Trophoblast cell (in vitro differentiated cells and primary cell): ENCODE measurements around the gene KRTAP3-2.

Experiments used
- DNase-seq, 2 donors: peaks; one replicate each; pipeline ENCODE4 v3.0.0-alpha.2; 2016
- H2AFZ ChIP-seq: 2 replicates; pipeline ENCODE4 v1.6.1; 2013; ENCODE audit warnings: low read length, moderate library complexity, mild to moderate bottlenecking; ENCODE audit not compliant: insufficient read depth, poor library complexity
- H2AK5ac ChIP-seq: 2 replicates; pipeline ENCODE4 v1.6.1; 2013; ENCODE audit warnings: mild to moderate bottlenecking, low read length
- H2BK120ac ChIP-seq: 2 replicates; pipeline ENCODE4 v1.6.1; 2013; ENCODE audit warnings: low read length, mild to moderate bottlenecking, moderate library complexity; ENCODE audit not compliant: insufficient read depth, poor library complexity
- H2BK12ac ChIP-seq: 2 replicates; pipeline ENCODE4 v1.6.1; 2013; ENCODE audit warnings: mild to moderate bottlenecking, low read length, moderate library complexity
- H2BK5ac ChIP-seq: 2 replicates; pipeline ENCODE4 v1.6.1; 2013; ENCODE audit warnings: low read length, low read depth, moderate library complexity, mild to moderate bottlenecking; ENCODE audit not compliant: poor library complexity
- H3K14ac ChIP-seq: 2 replicates; pipeline ENCODE4 v1.6.1; 2013; ENCODE audit warnings: mild to moderate bottlenecking, low read length
- H3K18ac ChIP-seq: 2 replicates; pipeline ENCODE4 v1.6.1; 2013; ENCODE audit warnings: mild to moderate bottlenecking, low read length
- H3K23ac ChIP-seq: 2 replicates; pipeline ENCODE4 v1.6.1; 2013; ENCODE audit warnings: low read length
- H3K27ac ChIP-seq: 2 replicates; pipeline ENCODE4 v1.5.1; 2013; ENCODE audit warnings: low read depth, mild to moderate bottlenecking, inconsistent platforms, low read length, moderate library complexity
- H3K27me3 ChIP-seq: 2 replicates; pipeline ENCODE4 v1.6.1; 2013; ENCODE audit warnings: inconsistent platforms, mild to moderate bottlenecking, low read length, moderate library complexity; ENCODE audit not compliant: insufficient read depth
- H3K36me3 ChIP-seq, 2 experiments: 1 replicate in 1 of 2; 2 replicates in 1 of 2; pipeline ENCODE4 v1.6.1; 2013; ENCODE audit warnings: low read length in 2 of 2, mild to moderate bottlenecking in 2 of 2, moderate library complexity in 1 of 2; ENCODE audit not compliant: insufficient read depth in 2 of 2, control insufficient read depth in 1 of 2
- H3K4ac ChIP-seq: 2 replicates; pipeline ENCODE4 v1.6.1; 2013; ENCODE audit warnings: low read depth, mild to moderate bottlenecking, low read length, moderate library complexity
- H3K4me1 ChIP-seq, 2 experiments: 1 replicate in 1 of 2; 2 replicates in 1 of 2; pipeline ENCODE4 v1.6.1; 2013; ENCODE audit warnings: low read length in 2 of 2, mild to moderate bottlenecking in 2 of 2, moderate library complexity in 1 of 2; ENCODE audit not compliant: insufficient read depth in 2 of 2, control insufficient read depth in 1 of 2
- H3K4me2 ChIP-seq: 2 replicates; pipeline ENCODE4 v1.6.1; 2013; ENCODE audit warnings: inconsistent platforms, mild to moderate bottlenecking, low read length, moderate library complexity
- H3K4me3 ChIP-seq: 2 replicates; pipeline ENCODE4 v1.5.1; 2013; ENCODE audit warnings: mild to moderate bottlenecking, low read depth, low read length, inconsistent platforms
- H3K79me1 ChIP-seq: one replicate; pipeline ENCODE4 v1.6.1; 2013; ENCODE audit warnings: low read length
- H3K79me2 ChIP-seq: 2 replicates; pipeline ENCODE4 v1.6.1; 2013; ENCODE audit warnings: low read length, mild to moderate bottlenecking; ENCODE audit not compliant: control insufficient read depth, insufficient read depth, poor library complexity
- H3K9ac ChIP-seq: 2 replicates; pipeline ENCODE4 v1.6.1; 2013; ENCODE audit warnings: mild to moderate bottlenecking, low read length
- H3K9me3 ChIP-seq: 2 replicates; pipeline ENCODE4 v1.6.1; 2013; ENCODE audit warnings: low read depth, mild to moderate bottlenecking, control low read depth, inconsistent platforms, low read length; ENCODE audit not compliant: insufficient read depth
- H4K12ac ChIP-seq: 2 replicates; pipeline ENCODE4 v1.6.1; 2013; ENCODE audit warnings: low read depth, mild to moderate bottlenecking, low read length, moderate library complexity
- H4K8ac ChIP-seq: 2 replicates; pipeline ENCODE4 v1.6.1; 2013; ENCODE audit warnings: low read depth, mild to moderate bottlenecking, low read length, moderate library complexity
- H4K91ac ChIP-seq: one replicate; pipeline ENCODE4 v1.6.1; 2013; ENCODE audit warnings: low read depth, mild to moderate bottlenecking, low read length, moderate library complexity
- WGBS: extraction: QIAGEN DNeasy Blood & Tissue Kit; methylation state at CpG from one replicate; pipeline ENCODE4 v1.1.7; 2013; ENCODE audit warnings: missing lambda C conversion rate; ENCODE audit not compliant: insufficient read length, insufficient coverage; ENCODE audit errors: extremely low coverage; 5-methylcytosine and 5-hydroxymethylcytosine counted together

Gene KRTAP3-2

DNA sequence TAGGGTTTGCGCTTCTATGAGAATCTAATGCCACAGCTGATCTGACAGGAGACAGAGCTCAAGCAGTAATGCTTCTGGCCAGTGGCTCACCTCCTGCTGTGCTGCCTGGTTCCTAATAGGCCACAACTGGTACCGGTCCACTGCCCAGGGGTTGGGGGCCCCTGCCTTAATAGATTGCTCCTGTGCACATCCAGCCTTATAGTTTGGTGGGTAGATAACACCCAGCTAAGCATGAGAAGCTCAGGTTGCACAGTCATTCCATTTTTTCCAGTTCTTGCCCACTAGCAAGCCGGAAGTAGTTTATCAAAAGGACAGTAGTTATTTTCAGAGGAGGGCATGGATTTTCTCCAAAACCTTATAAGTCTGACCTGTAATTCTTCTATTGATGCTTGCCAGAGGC is 19.7 kb upstream of the KRTAP3-2 start:
- no CpG with 5 or more reads among the region's 3 CpGs for WGBS
- H3K27me3 ChIP-seq: no peaks in the 10 kb centered on the region
- no peak overlapping the region for H2AK5ac ChIP-seq
- no peak overlapping the region for H3K4ac ChIP-seq
- no peak overlapping the region for H4K91ac ChIP-seq
- no peaks in the 10 kb centered on the region for H3K4me1 ChIP-seq
- H3K9me3 ChIP-seq: no peaks in the 10 kb centered on the region
- no peak overlapping the region for H2BK5ac ChIP-seq
- H4K12ac ChIP-seq: no peak overlapping the region
- H3K4me2 ChIP-seq: no peak overlapping the region
- no peak overlapping the region for H3K4me3 ChIP-seq
- no peak overlapping the region for H3K14ac ChIP-seq
- no peak overlapping the region for H2BK12ac ChIP-seq
- no peaks in the 10 kb centered on the region for H3K36me3 ChIP-seq
- no peak for DNase-seq
- no peaks in the 10 kb centered on the region for H3K79me1 ChIP-seq
- H3K18ac ChIP-seq: no peak overlapping the region
- H3K27ac ChIP-seq: no peak overlapping the region
- H3K23ac ChIP-seq: no peak overlapping the region
- no peak overlapping the region for H4K8ac ChIP-seq
- H3K9ac ChIP-seq: no peak overlapping the region
- H3K79me2 ChIP-seq: no peaks in the 10 kb centered on the region
- H2AFZ ChIP-seq: no peak overlapping the region
- H2BK120ac ChIP-seq: no peak overlapping the region

DNA sequence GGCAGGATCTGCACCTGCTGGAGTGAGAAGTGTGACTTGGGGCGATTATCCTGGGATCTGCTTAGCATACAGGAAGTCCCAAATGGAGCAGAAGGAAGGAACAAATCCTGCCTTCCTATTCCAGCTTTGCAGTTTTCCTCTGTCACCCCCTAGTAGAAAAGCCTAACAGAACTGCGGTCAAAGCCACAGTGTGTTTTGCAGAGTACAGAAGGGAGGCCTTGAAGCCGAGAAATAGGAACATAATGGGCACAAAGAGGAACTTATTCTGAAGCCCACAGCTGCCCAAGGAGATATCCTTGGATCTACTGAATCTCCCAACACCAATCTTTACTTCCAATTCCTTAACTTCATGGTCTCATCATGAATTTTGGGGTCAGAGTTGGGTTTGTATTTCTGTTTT is 18.8 kb upstream of the KRTAP3-2 start:
- Histone ChIP-seq H3K27me3 (no peaks in the 10 kb centered on the region), H3K9ac (no peak overlapping the region), H3K14ac (no peak overlapping the region), H2BK120ac (no peak overlapping the region), H3K79me1 (no peaks in the 10 kb centered on the region), H2AK5ac (no peak overlapping the region), H3K4me3 (no peak overlapping the region), H3K18ac (no peak overlapping the region), H3K4me2 (no peak overlapping the region), H3K27ac (no peak overlapping the region), H3K4ac (no peak overlapping the region), H3K36me3 (no peaks in the 10 kb centered on the region), H3K4me1 (no peaks in the 10 kb centered on the region), H4K12ac (no peak overlapping the region), H2AFZ (no peak overlapping the region), H4K91ac (no peak overlapping the region), H2BK5ac (no peak overlapping the region), H4K8ac (no peak overlapping the region), H3K23ac (no peak overlapping the region), H2BK12ac (no peak overlapping the region), H3K79me2 (no peaks in the 10 kb centered on the region), H3K9me3 (no peaks in the 10 kb centered on the region)
- no CpG with 5 or more reads among the region's 3 CpGs for WGBS
- DNase-seq: no peak

DNA sequence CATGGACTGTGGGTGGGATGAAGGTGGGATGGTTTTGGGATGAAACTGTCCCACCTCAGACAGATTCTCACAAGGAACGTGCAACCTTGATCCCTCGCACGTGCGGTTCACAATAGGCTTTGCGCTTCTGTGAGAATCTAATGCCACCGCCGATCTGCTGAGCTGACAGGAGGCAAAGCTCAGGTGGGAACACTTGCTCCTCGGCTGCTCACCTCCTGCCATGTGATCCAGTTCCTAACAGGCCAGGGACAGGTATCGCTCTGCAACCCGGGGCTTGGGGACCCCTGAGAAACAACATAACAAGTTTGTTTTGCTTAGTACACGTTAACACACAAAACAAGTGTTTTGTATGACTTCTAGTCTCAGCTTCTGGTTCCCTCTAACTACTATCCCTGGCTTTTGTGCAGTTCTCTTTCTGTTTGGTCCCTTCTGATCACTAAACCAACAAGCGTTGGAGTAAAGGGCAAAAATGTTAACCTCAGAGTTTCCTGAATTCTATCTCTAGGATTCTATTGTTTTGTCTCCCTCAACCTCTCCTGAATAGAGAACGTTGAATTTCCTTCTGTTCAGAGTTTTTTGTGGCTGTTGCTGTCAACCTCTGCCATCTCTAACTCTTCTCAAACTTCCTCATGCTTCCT is 17.0 kb upstream of the KRTAP3-2 start:
- no peaks in the 10 kb centered on the region for H3K79me1 ChIP-seq
- no peak overlapping the region for H2AFZ ChIP-seq
- no peak overlapping the region for H2BK5ac ChIP-seq
- DNase-seq: no peak
- no peaks in the 10 kb centered on the region for H3K27me3 ChIP-seq
- no peak overlapping the region for H3K4me3 ChIP-seq
- H3K23ac ChIP-seq: no peak overlapping the region
- no CpG with 5 or more reads among the region's 13 CpGs for WGBS
- no peak overlapping the region for H3K4me2 ChIP-seq
- no peaks in the 10 kb centered on the region for H3K4me1 ChIP-seq
- no peak overlapping the region for H3K14ac ChIP-seq
- H3K9ac ChIP-seq: no peak overlapping the region
- no peak overlapping the region for H3K27ac ChIP-seq
- H4K8ac ChIP-seq: no peak overlapping the region
- no peaks in the 10 kb centered on the region for H3K9me3 ChIP-seq
- H3K18ac ChIP-seq: no peak overlapping the region
- H4K12ac ChIP-seq: no peak overlapping the region
- H2BK12ac ChIP-seq: no peak overlapping the region
- H2AK5ac ChIP-seq: no peak overlapping the region
- H4K91ac ChIP-seq: no peak overlapping the region
- H3K36me3 ChIP-seq: no peaks in the 10 kb centered on the region
- H3K79me2 ChIP-seq: no peaks in the 10 kb centered on the region
- H2BK120ac ChIP-seq: no peak overlapping the region
- no peak overlapping the region for H3K4ac ChIP-seq

DNA sequence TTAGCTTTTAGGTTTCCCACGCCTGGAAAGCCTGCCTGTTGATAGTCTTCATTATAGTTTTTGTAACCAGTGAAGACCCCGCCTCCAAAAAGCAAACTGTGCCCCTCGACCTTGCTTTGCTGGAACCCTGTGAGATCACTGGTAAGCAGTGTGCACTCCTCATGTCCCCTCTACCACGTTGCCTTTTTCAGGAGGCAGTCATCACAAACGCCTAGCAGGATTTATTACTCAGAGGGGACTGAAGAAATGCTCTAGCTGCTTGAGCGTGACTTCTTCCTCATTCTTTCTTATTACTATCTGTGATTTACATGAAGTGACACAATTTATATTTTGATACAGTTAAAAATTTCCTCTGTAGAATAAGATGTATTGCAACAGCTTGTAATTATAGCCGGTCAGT is 15.7 kb upstream of the KRTAP3-2 start:
- no peaks in the 10 kb centered on the region for H3K9me3 ChIP-seq
- H3K23ac ChIP-seq: no peak overlapping the region
- no peak overlapping the region for H3K14ac ChIP-seq
- no peak for DNase-seq
- H3K27me3 ChIP-seq: no peaks in the 10 kb centered on the region
- no peak overlapping the region for H4K91ac ChIP-seq
- no peak overlapping the region for H2AK5ac ChIP-seq
- H4K12ac ChIP-seq: no peak overlapping the region
- no CpG with 5 or more reads among the region's 7 CpGs for WGBS
- H3K9ac ChIP-seq: no peak overlapping the region
- no peak overlapping the region for H3K4ac ChIP-seq
- H3K79me1 ChIP-seq: no peaks in the 10 kb centered on the region
- H2AFZ ChIP-seq: no peak overlapping the region
- no peak overlapping the region for H2BK12ac ChIP-seq
- H3K4me2 ChIP-seq: no peak overlapping the region
- no peak overlapping the region for H4K8ac ChIP-seq
- H3K4me1 ChIP-seq: no peaks in the 10 kb centered on the region
- H3K4me3 ChIP-seq: no peak overlapping the region
- no peak overlapping the region for H3K27ac ChIP-seq
- H2BK5ac ChIP-seq: no peak overlapping the region
- no peaks in the 10 kb centered on the region for H3K36me3 ChIP-seq
- no peak overlapping the region for H3K18ac ChIP-seq
- H3K79me2 ChIP-seq: no peaks in the 10 kb centered on the region
- H2BK120ac ChIP-seq: no peak overlapping the region
